ENCODE results near the gene P3H4. TPM values are rescaled to one million over a fixed set of nuclear protein-coding genes. Genes with fewer than 3 reads are reported as not detected.
"Not testable (repeated sequence)": the region's sequence is repeated elsewhere in the genome, so short reads cannot be mapped to it uniquely, and the experiment has no call there.

The P3H4 gene
- total RNA-seq, 2 donors from 2014 or later: 15.8 to 19.6 TPM

GRCh38 chr17:41844971-41845370 lies 33.2 kb upstream of the P3H4 start:
- Histone ChIP-seq H3K27ac (no peak overlapping the region), H3K4me1 (replicated peaks) (no peaks in the 10 kb centered on the region), H3K4me3 (no peak overlapping the region), H3K36me3 (no peaks in the 10 kb centered on the region), H3K27me3 (replicated peaks; ENCODE audit: insufficient read depth) (no peaks in the 10 kb centered on the region), H3K9me3 (no peaks in the 10 kb centered on the region)
- intact Hi-C loops (cut with DNase I): no loop called here
- WGBS: 96% methylated on average over 6 of the region's 6 CpGs
- DNase-seq (ENCODE audit: low spot score): no peak
- TF ChIP-seq CTCF (IDR thresholded peaks at IDR 0.05) (no peak), POLR2AphosphoS5 (IDR thresholded peaks at IDR 0.05) (no peak), POLR2A (IDR thresholded peaks at IDR 0.05) (no peak)

GRCh38 chr17:41840781-41841180 lies 29.0 kb upstream of the P3H4 start:
- H3K4me3 ChIP-seq; H3K4me1 ChIP-seq (replicated peaks); intact Hi-C loops (cut with DNase I); H3K9me3 ChIP-seq; H3K27ac ChIP-seq; H3K27me3 ChIP-seq (replicated peaks; ENCODE audit: insufficient read depth); H3K36me3 ChIP-seq; DNase-seq (ENCODE audit: low spot score): not testable (repeated sequence)
- 90% methylated on average over 6 of the region's 6 CpGs for WGBS

GRCh38 chr17:41839448-41839847 lies 27.7 kb upstream of the P3H4 start:
- H3K4me3 ChIP-seq; intact Hi-C loops (cut with DNase I); H3K4me1 ChIP-seq (replicated peaks); H3K9me3 ChIP-seq; H3K36me3 ChIP-seq; H3K27ac ChIP-seq; DNase-seq (ENCODE audit: low spot score); H3K27me3 ChIP-seq (replicated peaks; ENCODE audit: insufficient read depth): not testable (repeated sequence)
- WGBS: 90% methylated on average over 2 of the region's 2 CpGs

- H3K36me3 ChIP-seq: no peaks in the 10 kb centered on the region
- no peak for DNase-seq (ENCODE audit: low spot score)
- peak within 1 kb of the TSS; percentile 79 to 88 for H3K4me3 ChIP-seq
- intact Hi-C loops (cut with DNase I): no loop called here
- H3K9me3 ChIP-seq: no peaks in the 10 kb centered on the region
- H3K4me1 ChIP-seq (replicated peaks): no peaks in the 10 kb centered on the region
- 96% methylated on average over 15 of the region's 15 CpGs for WGBS
- no peak for TF ChIP-seq POLR2A (IDR thresholded peaks at IDR 0.05)
- no peak for TF ChIP-seq CTCF (IDR thresholded peaks at IDR 0.05)
- no peak for TF ChIP-seq POLR2AphosphoS5 (IDR thresholded peaks at IDR 0.05)
- H3K27me3 ChIP-seq (replicated peaks; ENCODE audit: insufficient read depth): no peaks in the 10 kb centered on the region
- H3K27ac ChIP-seq: no peak within 1 kb of the TSS
Measured at GRCh38 chr17:41837761-41838538, 26.2 kb upstream of the P3H4 start, which contains the start of gene KLHL10. Gene KLHL10 (plus strand): TSS chr17:41837825. CDS start chr17:41837933, 108 bp downstream.

- Histone ChIP-seq H3K9me3 (no peaks in the 10 kb centered on the region), H3K27ac (peak overlapping the region; percentile 79 to 80), H3K4me1 (replicated peaks) (no peaks in the 10 kb centered on the region), H3K4me3 (peak overlapping the region; percentile 79 to 88), H3K27me3 (replicated peaks; ENCODE audit: insufficient read depth) (no peaks in the 10 kb centered on the region), H3K36me3 (peaks cover 0 to under 1% of the 10 kb centered on the region in 2 donors)
- 35% methylated on average over 21 of the region's 21 CpGs for WGBS
- no peak for DNase-seq (ENCODE audit: low spot score)
- TF ChIP-seq POLR2A (IDR thresholded peaks at IDR 0.05): no peak
- no peak for TF ChIP-seq POLR2AphosphoS5 (IDR thresholded peaks at IDR 0.05)
- TF ChIP-seq CTCF (IDR thresholded peaks at IDR 0.05): no peak
- intact Hi-C loops (cut with DNase I): no loop called here
Measured at GRCh38 chr17:41836550-41837196, 24.9 kb upstream of the P3H4 start.
